Articular chondrocyte of knee joint (primary cell): Measurements from ENCODE around the gene OR6C70. TPM values are rescaled to one million over a fixed set of nuclear protein-coding genes. Genes with fewer than 3 reads are reported as not detected.

Experiments used
- total RNA-seq: library from RNA; depleted of rRNA; stranded (reverse); fragments of >200 nt; gene quantifications from 2 replicates; pipeline ENCODE4 v1.2.3, GENCODE V29; 2012

OR6C70 gene
- not detected in 2 replicates for total RNA-seq

GRCh38 chr12:55470088-55470829, at the start of gene OR6C70:
Gene OR6C70 (minus strand): TSS chr12:55470138. CDS start chr12:55470138, 0 bp downstream.

DNA sequence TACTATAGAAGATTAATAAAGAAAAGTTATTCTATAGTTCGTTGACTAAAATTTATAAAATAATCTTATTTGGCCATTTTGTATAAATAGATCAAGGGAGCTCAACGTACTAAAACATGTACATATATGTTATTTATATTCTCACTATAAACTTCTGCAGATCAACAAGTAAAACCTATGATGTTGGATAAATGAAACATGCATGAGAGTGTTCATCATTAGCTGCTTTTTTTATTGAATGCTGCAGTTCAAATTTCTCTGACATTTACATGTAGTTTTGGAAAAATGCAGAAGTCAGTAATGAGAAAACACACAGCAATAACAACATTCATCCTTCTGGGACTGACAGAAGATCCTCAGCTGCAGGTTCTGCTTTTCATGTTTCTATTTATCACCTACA, 22.1 kb upstream of the OR6C70 start, which contains the start of gene OR6C68:
Gene OR6C68 (plus strand): TSS at position 301 of the 400 bp plus-strand sequence. CDS start 0 bp downstream, at position 301.

DNA sequence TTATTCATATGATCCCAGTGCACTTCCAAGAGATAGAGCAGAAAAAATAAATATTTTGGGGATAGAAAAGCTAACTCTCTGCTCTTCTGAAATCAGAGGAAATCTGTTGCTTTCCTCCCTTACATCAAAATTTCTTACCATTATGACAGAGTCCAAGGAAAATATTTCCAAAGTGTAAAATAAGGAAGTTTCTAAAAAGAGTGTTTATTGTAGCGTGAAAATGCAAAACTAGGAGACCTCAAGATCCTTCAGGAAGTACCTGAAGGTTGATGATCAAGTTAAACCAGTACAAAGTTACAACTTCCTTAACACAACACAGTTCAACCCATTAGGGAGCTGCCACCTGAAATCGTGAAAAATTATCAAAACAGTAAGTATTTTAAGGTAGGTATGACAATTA, 26.2 kb downstream of the OR6C70 start, which contains the start of gene OR6C2:
Gene OR6C2 (plus strand): TSS at position 301 of the 400 bp plus-strand sequence. CDS start 8,138 bp downstream, outside the sequence.

GRCh38 chr12:55425954-55426353, 44.0 kb downstream of the OR6C70 start, which contains the start of gene OR6C76:
Gene OR6C76 (plus strand): TSS chr12:55426254. CDS start chr12:55426254, 0 bp downstream.

Other genes with a start within 250 kb of the OR6C70 start
- gene OR10A7, start 249.1 kb downstream of the OR6C70 start, total RNA-seq: not detected in 2 replicates
- gene OR6C74, start 225.5 kb downstream of the OR6C70 start, total RNA-seq: not detected in 2 replicates
- not detected in 2 replicates for gene OR6C6, start 173.6 kb downstream of the OR6C70 start, total RNA-seq
- gene OR6C1, start 155.8 kb downstream of the OR6C70 start, total RNA-seq: not detected in 2 replicates
- not detected in 2 replicates for gene OR6C3, start 139.4 kb downstream of the OR6C70 start, total RNA-seq
- not detected in 2 replicates for gene OR6C75, start 107.2 kb downstream of the OR6C70 start, total RNA-seq
- gene OR6C65, start 69.6 kb downstream of the OR6C70 start, total RNA-seq: not detected in 2 replicates
- not detected in 2 replicates for gene OR6C76, start 43.9 kb downstream of the OR6C70 start, total RNA-seq
- not detected in 2 replicates for gene OR6C2, start 26.1 kb downstream of the OR6C70 start, total RNA-seq
- not detected in 2 replicates for gene OR6C68, start 22.2 kb upstream of the OR6C70 start, total RNA-seq
- not detected in 2 replicates for gene OR6C4, start 79.5 kb upstream of the OR6C70 start, total RNA-seq
- gene OR2AP1, start 102.3 kb upstream of the OR6C70 start, total RNA-seq: not detected in 2 replicates
- not detected in 2 replicates for gene OR10P1, start 166.8 kb upstream of the OR6C70 start, total RNA-seq
- 17.9 and 31.8 TPM in 2 replicates for gene ITGA7, start 237.8 kb upstream of the OR6C70 start, total RNA-seq
- 58.5 and 75.5 TPM in 2 replicates for gene BLOC1S1, start 245.9 kb upstream of the OR6C70 start, total RNA-seq